Muscle layer of colon (tissue), 2 donors: ENCODE data around the gene ANGPTL8.

Source experiments
- H3K27ac ChIP-seq: one replicate; pipeline ENCODE4 v1.7.0; 2013; ENCODE audit warnings: low read depth, mild to moderate bottlenecking, low read length, moderate library complexity
- H3K27me3 ChIP-seq, 2 donors: one replicate each; pipeline ENCODE4 v1.7.0; 2013; ENCODE audit warnings: low read length in 2 of 2, mild to moderate bottlenecking in 2 of 2; ENCODE audit not compliant: insufficient read depth in 2 of 2, control insufficient read depth in 1 of 2
- H3K36me3 ChIP-seq: one replicate; pipeline ENCODE4 v1.7.0; 2013; ENCODE audit warnings: mild to moderate bottlenecking, low read length; ENCODE audit not compliant: insufficient read depth
- H3K4me1 ChIP-seq: one replicate; pipeline ENCODE4 v1.7.0; 2013; ENCODE audit warnings: mild to moderate bottlenecking, low read length; ENCODE audit not compliant: insufficient read depth
- H3K4me3 ChIP-seq, 2 donors: one replicate each; pipeline ENCODE4 v1.7.0; 2013; ENCODE audit warnings: low read length in 2 of 2, low read depth in 1 of 2, mild to moderate bottlenecking in 1 of 2, moderate library complexity in 1 of 2
- H3K9ac ChIP-seq: one replicate; pipeline ENCODE4 v1.7.0; 2013; ENCODE audit warnings: low read length
- H3K9me3 ChIP-seq: one replicate; pipeline ENCODE4 v1.7.0; 2013; ENCODE audit warnings: mild to moderate bottlenecking, low read length
- donor health status: abdominal sarcoma.
- donor health status: Adenocarcinoma of cecum.

Gene ANGPTL8

GRCh38 chr19:11286312-11286974, 47.0 kb downstream of the ANGPTL8 start:
- H3K4me3 ChIP-seq, result no peak overlapping the region
- no peak overlapping the region for H3K9ac ChIP-seq
- H3K27me3 ChIP-seq, result no peaks in the 10 kb centered on the region
- no peaks in the 10 kb centered on the region for H3K36me3 ChIP-seq
- no peak overlapping the region for H3K27ac ChIP-seq
- H3K9me3 ChIP-seq, result no peaks in the 10 kb centered on the region
- no peaks in the 10 kb centered on the region for H3K4me1 ChIP-seq

- no peaks in the 10 kb centered on the region for H3K4me1 ChIP-seq
- H3K9ac ChIP-seq, result no peak overlapping the region
- no peak overlapping the region for H3K4me3 ChIP-seq
- H3K9me3 ChIP-seq, result no peaks in the 10 kb centered on the region
- H3K36me3 ChIP-seq, result no peaks in the 10 kb centered on the region
- H3K27me3 ChIP-seq, result no peaks in the 10 kb centered on the region
- no peak overlapping the region for H3K27ac ChIP-seq
Observed at GRCh38 chr19:11288349-11288748, 48.9 kb downstream of the ANGPTL8 start.

- no peak overlapping the region for H3K4me3 ChIP-seq
- H3K9ac ChIP-seq, result no peak overlapping the region
- H3K36me3 ChIP-seq, result no peaks in the 10 kb centered on the region
- peaks cover 4% of the 10 kb centered on the region for H3K4me1 ChIP-seq
- no peaks in the 10 kb centered on the region for H3K9me3 ChIP-seq
- H3K27me3 ChIP-seq, result no peaks in the 10 kb centered on the region
- H3K27ac ChIP-seq, result no peak overlapping the region
Observed at GRCh38 chr19:11290256-11290655, 50.8 kb downstream of the ANGPTL8 start.

GRCh38 chr19:11291415-11291814, 52.0 kb downstream of the ANGPTL8 start:
- Histone ChIP-seq H3K4me1 (peaks cover 9% of the 10 kb centered on the region), H3K9me3 (no peaks in the 10 kb centered on the region), H3K27me3 (no peaks in the 10 kb centered on the region), H3K27ac (no peak overlapping the region), H3K36me3 (no peaks in the 10 kb centered on the region), H3K9ac (no peak overlapping the region), H3K4me3 (no peak overlapping the region)
